GM04504 (cell line): ENCODE measurements around the gene ANKRD37.
A peak's percentile ranks its signal among the peaks of the same experiment; 100 is the strongest.

ENCODE experiments used
- DNase-seq: peaks from one replicate; pipeline ENCODE4 v3.0.0-alpha.2; 2012; ENCODE audit warnings: low read depth

The ANKRD37 gene

GRCh38 chr4:185424905-185425646, 28.4 kb downstream of the ANKRD37 start:
- DNase-seq, result no peak

DNA sequence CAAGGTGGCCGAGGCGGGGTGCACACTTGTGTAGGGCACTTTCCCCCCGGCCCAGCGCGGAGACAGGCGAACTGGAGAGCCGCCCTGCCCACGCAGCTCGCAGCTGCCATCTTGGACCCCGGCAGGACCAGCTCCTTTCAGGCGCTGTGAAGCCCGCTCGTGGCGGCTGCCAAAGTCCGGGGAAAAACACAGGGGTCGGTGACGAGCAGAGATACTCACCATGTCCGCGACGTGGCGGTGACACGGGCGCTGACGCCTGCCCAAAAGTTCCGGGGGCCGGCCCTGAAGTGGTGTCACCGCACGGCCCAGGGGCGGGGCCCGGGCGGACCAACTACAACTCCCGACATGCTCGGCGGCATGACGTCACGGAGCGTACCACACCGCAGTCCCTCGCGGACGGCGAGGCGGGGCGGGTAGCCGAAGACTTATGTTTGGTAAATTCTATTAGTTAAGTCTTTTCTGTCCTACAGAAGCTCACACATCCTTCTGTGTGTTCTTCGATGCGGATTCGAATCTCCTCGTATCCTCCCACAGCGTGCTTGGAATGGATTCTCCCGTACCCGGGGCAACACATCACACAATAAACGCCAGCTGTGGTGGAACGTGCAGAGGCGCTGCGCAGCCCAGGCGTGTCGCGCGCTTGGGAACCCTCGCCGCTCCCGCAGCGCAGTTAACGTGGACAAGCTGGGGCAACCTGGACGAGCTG, 29.2 kb downstream of the ANKRD37 start, which contains the start of gene UFSP2:
Gene UFSP2, minus strand, starts transcription at position 318 of the 706 bp plus-strand sequence. Its CDS starts 96 bp downstream, at position 222.
- DNase-seq, result peak; percentile 77

- no peak for DNase-seq
These were observed 30.5 kb downstream of the ANKRD37 start for GRCh38 chr4:185426960-185427688.

- no peak for DNase-seq
These were observed 33.0 kb downstream of the ANKRD37 start for GRCh38 chr4:185429660-185430059.

- DNase-seq, result no peak
These were observed 38.8 kb downstream of the ANKRD37 start for GRCh38 chr4:185435466-185435865.

DNA sequence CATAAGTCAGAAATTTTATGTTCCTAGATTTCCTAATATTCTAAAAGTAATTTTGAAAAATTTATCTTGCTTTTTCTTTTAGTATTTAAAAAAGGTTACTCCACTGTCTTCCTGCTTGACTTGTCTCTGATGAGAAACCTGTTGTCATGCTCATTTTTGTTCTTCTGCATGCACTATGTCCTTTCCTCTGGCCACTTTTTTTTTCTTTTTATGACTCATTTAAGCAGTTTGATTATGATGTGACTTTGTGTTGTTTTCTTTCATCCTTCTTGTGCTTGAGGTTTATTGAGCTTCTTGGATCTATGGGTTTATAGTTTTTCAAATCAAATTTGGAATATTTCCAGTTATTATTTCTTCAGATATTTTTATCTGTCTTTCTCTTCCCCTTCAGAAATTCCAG, 41.2 kb downstream of the ANKRD37 start:
- no peak for DNase-seq

GRCh38 chr4:185441479-185441878, 44.8 kb downstream of the ANKRD37 start:
- no peak for DNase-seq

DNA sequence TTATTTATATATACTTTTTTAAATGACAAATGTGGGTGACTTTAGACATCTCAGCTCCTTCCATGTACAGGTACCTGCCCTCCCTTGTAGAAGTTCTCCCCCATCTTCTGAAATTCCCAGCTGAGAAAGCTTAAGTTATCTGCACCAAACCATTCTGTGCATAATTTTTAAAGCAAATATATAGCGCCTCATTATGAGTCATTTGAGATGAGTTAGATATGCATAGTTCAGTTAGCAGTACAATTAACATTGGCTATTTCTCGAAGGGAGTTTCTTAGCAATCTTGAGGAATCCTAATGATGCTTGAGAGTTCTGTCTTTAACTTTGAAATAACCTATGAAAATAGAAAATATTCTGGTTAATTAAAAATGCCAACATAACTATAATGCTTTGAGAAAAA, 48.6 kb downstream of the ANKRD37 start:
- DNase-seq, result no peak
